Fibroblast of villous mesenchyme (primary cell): ENCODE data around the gene ENDOG. TPM values are rescaled to one million over a fixed set of nuclear protein-coding genes. Genes with fewer than 3 reads are reported as not detected.
"Not testable (repeated sequence)": the region's sequence is repeated elsewhere in the genome, so short reads cannot be mapped to it uniquely, and the experiment has no call there.

ENCODE experiments used
- DNase-seq: peaks from one replicate; pipeline ENCODE4 v3.0.0-alpha.2; 2010; ENCODE audit warnings: low read depth
- H3K4me3 ChIP-seq: 2 replicates; pipeline ENCODE4 v1.5.1; 2011; ENCODE audit warnings: low read depth, mild to moderate bottlenecking, low read length
- total RNA-seq: library from RNA; depleted of rRNA; stranded (reverse); fragments of >200 nt; gene quantifications from 2 replicates; pipeline ENCODE4 v1.2.3, GENCODE V29; 2012
- TF ChIP-seq, protein P1 (sequence below): IDR thresholded peaks from 2 replicates; pipeline ENCODE4 v1.5.1; 2012; ENCODE audit warnings: low read depth, mild to moderate bottlenecking, low read length; ENCODE audit not compliant: insufficient read depth

ENDOG gene
- total RNA-seq, 1 donor: 17.3 TPM

- no peak overlapping the region for H3K4me3 ChIP-seq
- DNase-seq: no peak
- TF ChIP-seq, protein P1, sequence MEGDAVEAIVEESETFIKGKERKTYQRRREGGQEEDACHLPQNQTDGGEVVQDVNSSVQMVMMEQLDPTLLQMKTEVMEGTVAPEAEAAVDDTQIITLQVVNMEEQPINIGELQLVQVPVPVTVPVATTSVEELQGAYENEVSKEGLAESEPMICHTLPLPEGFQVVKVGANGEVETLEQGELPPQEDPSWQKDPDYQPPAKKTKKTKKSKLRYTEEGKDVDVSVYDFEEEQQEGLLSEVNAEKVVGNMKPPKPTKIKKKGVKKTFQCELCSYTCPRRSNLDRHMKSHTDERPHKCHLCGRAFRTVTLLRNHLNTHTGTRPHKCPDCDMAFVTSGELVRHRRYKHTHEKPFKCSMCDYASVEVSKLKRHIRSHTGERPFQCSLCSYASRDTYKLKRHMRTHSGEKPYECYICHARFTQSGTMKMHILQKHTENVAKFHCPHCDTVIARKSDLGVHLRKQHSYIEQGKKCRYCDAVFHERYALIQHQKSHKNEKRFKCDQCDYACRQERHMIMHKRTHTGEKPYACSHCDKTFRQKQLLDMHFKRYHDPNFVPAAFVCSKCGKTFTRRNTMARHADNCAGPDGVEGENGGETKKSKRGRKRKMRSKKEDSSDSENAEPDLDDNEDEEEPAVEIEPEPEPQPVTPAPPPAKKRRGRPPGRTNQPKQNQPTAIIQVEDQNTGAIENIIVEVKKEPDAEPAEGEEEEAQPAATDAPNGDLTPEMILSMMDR: no peak
These were observed 42.6 kb downstream of the ENDOG start for GRCh38 chr9:128860937-128861336.

- H3K4me3 ChIP-seq: no peak overlapping the region
- TF ChIP-seq, protein P1: no peak
- DNase-seq: no peak
These were observed 43.2 kb downstream of the ENDOG start for GRCh38 chr9:128861501-128861900.

DNA sequence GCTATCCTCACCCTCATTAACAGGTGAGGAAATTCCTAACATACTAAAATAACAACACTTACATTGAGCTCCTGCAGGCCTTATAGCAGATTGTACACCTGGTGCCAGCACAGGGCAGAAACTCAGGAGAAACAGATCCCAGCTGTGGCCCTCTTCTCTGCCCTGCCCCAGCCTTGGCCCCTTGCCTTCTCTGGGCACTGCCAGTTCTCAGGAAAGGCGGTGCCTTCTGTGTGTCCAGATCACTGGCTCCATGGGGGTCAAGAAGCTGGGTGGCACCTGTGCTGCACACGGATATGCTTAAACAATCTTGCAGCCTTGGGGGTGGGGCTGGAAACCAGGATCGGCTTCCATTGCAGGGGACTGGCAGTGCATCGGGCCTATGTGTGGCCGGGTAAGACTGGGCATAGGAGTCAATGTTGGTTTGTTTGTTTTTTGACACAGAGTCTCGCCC lies 44.1 kb downstream of the ENDOG start:
- H3K4me3 ChIP-seq: no peak overlapping the region
- DNase-seq: no peak
- TF ChIP-seq, protein P1: no peak

- DNase-seq: peak; percentile 59
- no peak overlapping the region for H3K4me3 ChIP-seq
- TF ChIP-seq, protein P1: peak; percentile 89
These were observed 45.3 kb downstream of the ENDOG start for GRCh38 chr9:128863647-128864046.

DNA sequence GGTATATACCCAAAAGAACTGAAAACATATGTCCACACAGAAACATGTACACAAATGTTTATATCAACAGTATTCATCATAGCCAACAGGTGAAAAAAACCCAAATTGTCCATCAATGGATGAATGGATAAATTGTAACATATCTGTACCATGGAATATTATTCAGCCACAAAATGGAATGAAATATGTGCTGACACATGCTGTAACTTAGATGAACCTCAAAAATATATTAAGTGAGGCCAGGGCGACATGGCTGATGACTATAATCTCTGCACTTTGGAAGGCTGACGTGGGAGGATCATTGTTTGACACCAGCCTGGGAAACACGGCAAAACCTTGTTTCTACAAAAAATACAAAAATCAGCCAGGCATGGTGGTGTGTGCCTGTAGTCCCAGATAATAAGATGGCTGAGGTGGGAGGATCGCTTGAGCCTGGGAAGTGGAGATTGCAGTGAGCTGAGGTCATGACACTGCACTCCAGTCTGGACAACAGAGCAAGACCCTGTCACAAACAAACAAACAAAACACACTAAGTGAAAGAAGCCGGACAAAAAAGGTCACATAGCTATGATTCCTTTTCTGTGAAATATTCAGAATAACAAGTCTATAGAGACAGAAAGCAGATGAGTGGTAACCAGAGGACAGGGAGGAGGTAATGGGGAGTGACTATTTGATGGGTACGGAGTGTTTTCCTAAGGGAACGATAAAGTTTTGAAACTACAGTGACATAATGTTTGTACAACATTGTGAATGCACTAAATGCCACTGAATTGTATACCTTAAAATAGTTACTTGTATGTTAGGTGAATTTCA lies 52.0 kb downstream of the ENDOG start:
- H3K4me3 ChIP-seq: no peak overlapping the region
- DNase-seq: peak; percentile 83
- TF ChIP-seq, protein P1: no peak

DNA sequence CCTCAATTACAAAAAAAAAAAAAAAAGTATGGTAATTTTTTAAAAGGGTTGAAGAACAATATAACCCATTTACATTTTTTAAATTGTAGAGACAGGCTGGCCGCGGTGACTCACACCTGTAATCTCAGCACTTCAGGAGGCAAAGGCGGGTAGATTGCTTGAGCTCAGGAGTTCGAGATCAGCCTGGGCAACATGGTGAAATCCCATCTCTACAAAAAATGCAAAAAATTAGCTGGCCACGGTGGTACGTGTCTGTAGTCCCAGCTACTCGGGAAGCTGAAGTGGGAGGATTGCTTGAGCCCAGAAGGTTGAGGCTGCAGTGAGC lies 52.6 kb downstream of the ENDOG start:
- not testable (repeated sequence) for H3K4me3 ChIP-seq, DNase-seq

Other genes with a start within 250 kb of the ENDOG start
- gene DYNC2I2, start 161.7 kb upstream of the ENDOG start, total RNA-seq: 52.2 and 59.9 TPM in 2 replicates
- 378 and 491 TPM in 2 replicates for gene SET, start 129.3 kb upstream of the ENDOG start, total RNA-seq
- 2.6 and 3.5 TPM in 2 replicates for gene PKN3, start 116.0 kb upstream of the ENDOG start, total RNA-seq
- 30.7 and 40.6 TPM in 2 replicates for gene ZDHHC12, start 94.4 kb upstream of the ENDOG start, total RNA-seq
- 17.3 and 22.9 TPM in 2 replicates for gene ZER1, start 46.6 kb upstream of the ENDOG start, total RNA-seq
- gene TBC1D13, start 31.2 kb upstream of the ENDOG start, total RNA-seq: 10.4 and 12.9 TPM in 2 replicates
- 11.7 and 12.6 TPM in 2 replicates for gene SPOUT1, start 11.3 kb downstream of the ENDOG start, total RNA-seq
- gene KYAT1, start 63.5 kb downstream of the ENDOG start, total RNA-seq: 6.8 and 11.2 TPM in 2 replicates
- gene LRRC8A, start 63.6 kb downstream of the ENDOG start, total RNA-seq: 53.5 and 62.2 TPM in 2 replicates
- gene PHYHD1, start 102.5 kb downstream of the ENDOG start, total RNA-seq: 9.9 and 11.9 TPM in 2 replicates
- 24.8 and 31.5 TPM in 2 replicates for gene DOLK, start 129.1 kb downstream of the ENDOG start, total RNA-seq
- gene NUP188, start 129.2 kb downstream of the ENDOG start, total RNA-seq: 48.0 and 59.2 TPM in 2 replicates
- gene SH3GLB2, start 209.8 kb downstream of the ENDOG start, total RNA-seq: 30.9 and 39.3 TPM in 2 replicates
- 22.5 and 26.1 TPM in 2 replicates for gene MIGA2, start 218.1 kb downstream of the ENDOG start, total RNA-seq